PC-9 (cell line): ENCODE results near the gene CD1B.
"Not testable (repeated sequence)": the region's sequence is repeated elsewhere in the genome, so short reads cannot be mapped to it uniquely, and the experiment has no call there.

Source experiments
- EZH2 ChIP-seq: fragments of 200-600 bp; sonication (generic); IDR thresholded peaks from 2 replicates; pipeline ENCODE4 v1.8.0; 2017; ENCODE audit warnings: antibody characterized with exemption, low read depth
- TF ChIP-seq, protein P1 (sequence below): fragments of 200-600 bp; sonication (generic); conservative IDR thresholded peaks from 2 replicates; pipeline ENCODE4 v1.6.1; 2017; ENCODE audit warnings: mixed run types, antibody characterized with exemption, mild to moderate bottlenecking, moderate library complexity

DNA sequence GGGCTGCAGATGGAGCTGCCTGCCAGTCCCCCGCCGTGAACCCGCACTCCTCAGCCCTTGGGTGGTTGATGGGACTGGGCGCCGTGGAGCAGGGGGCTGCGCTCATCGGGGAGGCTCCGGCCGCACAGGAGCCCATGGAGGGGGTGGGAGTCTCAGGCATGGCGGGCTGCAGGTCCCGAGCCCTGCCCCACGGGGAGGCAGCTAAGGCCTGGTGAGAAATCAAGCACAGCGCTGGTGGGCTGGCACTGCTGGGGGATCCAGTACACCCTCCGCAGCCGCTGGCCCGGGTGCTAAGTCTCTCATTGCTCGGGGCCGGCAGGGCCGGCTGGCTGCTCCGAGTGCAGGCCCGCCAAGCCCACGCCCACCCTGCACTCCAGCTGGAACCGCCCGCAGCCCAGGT is 17.6 kb upstream of the CD1B start:
- TF ChIP-seq, protein P1, sequence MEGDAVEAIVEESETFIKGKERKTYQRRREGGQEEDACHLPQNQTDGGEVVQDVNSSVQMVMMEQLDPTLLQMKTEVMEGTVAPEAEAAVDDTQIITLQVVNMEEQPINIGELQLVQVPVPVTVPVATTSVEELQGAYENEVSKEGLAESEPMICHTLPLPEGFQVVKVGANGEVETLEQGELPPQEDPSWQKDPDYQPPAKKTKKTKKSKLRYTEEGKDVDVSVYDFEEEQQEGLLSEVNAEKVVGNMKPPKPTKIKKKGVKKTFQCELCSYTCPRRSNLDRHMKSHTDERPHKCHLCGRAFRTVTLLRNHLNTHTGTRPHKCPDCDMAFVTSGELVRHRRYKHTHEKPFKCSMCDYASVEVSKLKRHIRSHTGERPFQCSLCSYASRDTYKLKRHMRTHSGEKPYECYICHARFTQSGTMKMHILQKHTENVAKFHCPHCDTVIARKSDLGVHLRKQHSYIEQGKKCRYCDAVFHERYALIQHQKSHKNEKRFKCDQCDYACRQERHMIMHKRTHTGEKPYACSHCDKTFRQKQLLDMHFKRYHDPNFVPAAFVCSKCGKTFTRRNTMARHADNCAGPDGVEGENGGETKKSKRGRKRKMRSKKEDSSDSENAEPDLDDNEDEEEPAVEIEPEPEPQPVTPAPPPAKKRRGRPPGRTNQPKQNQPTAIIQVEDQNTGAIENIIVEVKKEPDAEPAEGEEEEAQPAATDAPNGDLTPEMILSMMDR, result not testable (repeated sequence)
- not testable (repeated sequence) for TF ChIP-seq EZH2
